Body of pancreas (tissue), 4 donors: Measurements from ENCODE around the gene DOCK9. TPM values are rescaled to one million over a fixed set of nuclear protein-coding genes. Genes with fewer than 3 reads are reported as not detected.

Experiments
- ATAC-seq: fragments of 150-250 bp; one replicate; pipeline ENCODE4 v1.9.1; 2016
- DNase-seq, 4 donors: peaks; one replicate each; pipeline ENCODE4 v3.0.0-alpha.2; 2019
- H3K27ac ChIP-seq, 4 donors: fragments of 200-600 bp; sonication (generic); 1 replicate in 3 of 4; 2 replicates in 1 of 4; pipeline versions ENCODE4 v1.5.1 to v1.6.1; 2016 to 2019; ENCODE audit warnings: mild to moderate bottlenecking in 1 of 4, mixed read lengths in 1 of 4, moderate library complexity in 1 of 4
- H3K27me3 ChIP-seq, 2 donors: fragments of 200-600 bp; sonication (generic); one replicate each; pipeline ENCODE4 v1.6.0; 2016; ENCODE audit warnings: mild to moderate bottlenecking in 1 of 2
- H3K36me3 ChIP-seq, 2 donors: fragments of 200-600 bp; sonication (generic); replicated peaks in 1 of 2; 2 replicates each; pipeline ENCODE4 v1.5.1; 2016; ENCODE audit warnings: low read depth in 2 of 2; ENCODE audit not compliant: insufficient read depth in 1 of 2
- H3K4me1 ChIP-seq: fragments of 200-600 bp; sonication (generic); one replicate; pipeline ENCODE4 v1.6.0; 2016
- H3K4me3 ChIP-seq, 2 donors: fragments of 200-600 bp; sonication (generic); 1 replicate in 1 of 2; 2 replicates in 1 of 2; pipeline ENCODE4 v1.5.1; 2016 to 2019
- H3K9me3 ChIP-seq, 3 donors: fragments of 200-600 bp; sonication (generic); 1 replicate in 2 of 3; 2 replicates in 1 of 3; pipeline ENCODE4 v1.5.1; 2016
- POLR2A ChIP-seq, 3 donors: fragments of 450-650 bp; IDR thresholded peaks; one replicate each; pipeline ENCODE4 v1.6.1; 2016; ENCODE audit warnings: antibody characterized with exemption in 3 of 3, mild to moderate bottlenecking in 2 of 3
- WGBS, 2 donors: methylation state at CpG; one replicate each; pipeline ENCODE4 v1.1.5; 2017; 5-methylcytosine and 5-hydroxymethylcytosine counted together
- intact Hi-C: fragments of 100-400 bp; cut with DNase I; formaldehyde crosslinking; loops from one replicate; pipeline ENCODE4 v1.15.1; 2023
- total RNA-seq, 2 donors: library from RNA; depleted of rRNA; stranded (reverse); fragments of >200 nt; gene quantifications; one replicate each; pipeline ENCODE4 v1.1.0, GENCODE V29; 2016
- TF ChIP-seq, protein P1 (sequence below), 7 experiments: fragments of 450-650 bp in 4 of 7; fragments of 200-600 bp in 3 of 7; sonication (generic) in 3 of 7; IDR thresholded peaks; one replicate each; pipeline ENCODE4 v1.5.1; 2016 to 2019; ENCODE audit warnings: antibody characterized with exemption in 7 of 7

DOCK9 gene
- total RNA-seq, 2 donors from 2014 or later, result 35.3 to 73.5 TPM

DNA sequence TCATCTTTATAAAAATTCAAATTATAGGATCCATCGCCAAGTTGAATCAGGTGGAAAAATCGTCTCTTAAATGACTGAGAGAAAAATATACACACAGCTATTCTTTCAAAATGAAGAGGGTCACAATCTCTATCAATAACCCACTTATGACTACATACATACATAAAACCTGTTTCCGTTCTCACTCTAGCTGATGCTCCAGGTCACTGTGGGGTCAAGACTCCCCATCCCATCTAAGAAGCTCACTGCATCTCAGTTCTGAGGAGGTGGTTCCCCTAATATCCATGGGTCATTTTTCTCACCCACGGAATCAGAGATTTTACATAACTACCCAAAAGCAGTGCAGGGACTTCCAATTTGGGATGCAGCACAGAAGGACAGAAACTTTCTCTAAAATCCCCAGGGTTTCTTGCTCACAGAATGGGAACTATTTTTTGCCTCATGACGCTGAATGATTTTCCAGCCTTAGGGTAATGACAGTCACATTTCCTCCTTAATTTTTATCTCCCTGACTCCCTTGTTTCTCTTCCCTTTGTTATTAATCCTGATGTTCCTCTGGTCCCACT lies 56.8 kb downstream of the DOCK9 start:
- no peak overlapping the region for H3K27ac ChIP-seq
- H3K9me3 ChIP-seq, result no peaks in the 10 kb centered on the region
- ATAC-seq, result no peak
- H3K36me3 ChIP-seq, result no peaks in the 10 kb centered on the region
- no peak for TF ChIP-seq POLR2A (IDR thresholded peaks at IDR 0.05)
- TF ChIP-seq, protein P1, sequence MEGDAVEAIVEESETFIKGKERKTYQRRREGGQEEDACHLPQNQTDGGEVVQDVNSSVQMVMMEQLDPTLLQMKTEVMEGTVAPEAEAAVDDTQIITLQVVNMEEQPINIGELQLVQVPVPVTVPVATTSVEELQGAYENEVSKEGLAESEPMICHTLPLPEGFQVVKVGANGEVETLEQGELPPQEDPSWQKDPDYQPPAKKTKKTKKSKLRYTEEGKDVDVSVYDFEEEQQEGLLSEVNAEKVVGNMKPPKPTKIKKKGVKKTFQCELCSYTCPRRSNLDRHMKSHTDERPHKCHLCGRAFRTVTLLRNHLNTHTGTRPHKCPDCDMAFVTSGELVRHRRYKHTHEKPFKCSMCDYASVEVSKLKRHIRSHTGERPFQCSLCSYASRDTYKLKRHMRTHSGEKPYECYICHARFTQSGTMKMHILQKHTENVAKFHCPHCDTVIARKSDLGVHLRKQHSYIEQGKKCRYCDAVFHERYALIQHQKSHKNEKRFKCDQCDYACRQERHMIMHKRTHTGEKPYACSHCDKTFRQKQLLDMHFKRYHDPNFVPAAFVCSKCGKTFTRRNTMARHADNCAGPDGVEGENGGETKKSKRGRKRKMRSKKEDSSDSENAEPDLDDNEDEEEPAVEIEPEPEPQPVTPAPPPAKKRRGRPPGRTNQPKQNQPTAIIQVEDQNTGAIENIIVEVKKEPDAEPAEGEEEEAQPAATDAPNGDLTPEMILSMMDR (IDR thresholded peaks at IDR 0.05), result no peak
- DNase-seq, result no peak
- no peak overlapping the region for H3K4me3 ChIP-seq
- intact Hi-C loops, result no loop called here
- H3K27me3 ChIP-seq, result no peaks in the 10 kb centered on the region
- H3K4me1 ChIP-seq, result no peaks in the 10 kb centered on the region
- 92% methylated on average over 5 of the region's 5 CpGs for WGBS, 2 donors

DNA sequence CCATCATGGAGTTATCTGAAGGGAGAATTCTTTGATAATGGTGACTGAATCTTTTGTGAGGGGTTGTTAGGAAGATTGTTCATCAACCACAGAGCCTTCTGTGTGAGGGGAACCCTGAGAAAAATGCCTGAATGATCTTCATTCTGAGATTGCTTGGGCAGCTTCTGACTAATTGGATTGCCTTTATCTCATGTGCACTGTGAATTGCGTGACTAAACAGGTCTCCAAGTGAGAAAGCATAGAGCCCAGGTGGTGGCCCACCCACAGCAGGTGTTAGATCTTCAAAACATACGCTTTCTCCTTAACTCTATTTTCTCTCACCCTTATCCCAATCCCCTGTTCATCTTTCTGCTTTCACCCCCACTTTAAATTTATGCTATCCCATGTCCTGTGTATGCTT lies 58.3 kb downstream of the DOCK9 start:
- ATAC-seq, result no peak
- no peak for DNase-seq
- no peak for TF ChIP-seq POLR2A (IDR thresholded peaks at IDR 0.05)
- TF ChIP-seq, protein P1 (IDR thresholded peaks at IDR 0.05), result no peak
- H3K4me1 ChIP-seq, result no peaks in the 10 kb centered on the region
- H3K36me3 ChIP-seq, result no peaks in the 10 kb centered on the region
- H3K27ac ChIP-seq, result no peak overlapping the region
- H3K27me3 ChIP-seq, result no peaks in the 10 kb centered on the region
- H3K4me3 ChIP-seq, result no peak overlapping the region
- 92 to 96% methylated on average over 2 of the region's 2 CpGs for WGBS, 2 donors
- no peaks in the 10 kb centered on the region for H3K9me3 ChIP-seq
- intact Hi-C loops, result no loop called here

DNA sequence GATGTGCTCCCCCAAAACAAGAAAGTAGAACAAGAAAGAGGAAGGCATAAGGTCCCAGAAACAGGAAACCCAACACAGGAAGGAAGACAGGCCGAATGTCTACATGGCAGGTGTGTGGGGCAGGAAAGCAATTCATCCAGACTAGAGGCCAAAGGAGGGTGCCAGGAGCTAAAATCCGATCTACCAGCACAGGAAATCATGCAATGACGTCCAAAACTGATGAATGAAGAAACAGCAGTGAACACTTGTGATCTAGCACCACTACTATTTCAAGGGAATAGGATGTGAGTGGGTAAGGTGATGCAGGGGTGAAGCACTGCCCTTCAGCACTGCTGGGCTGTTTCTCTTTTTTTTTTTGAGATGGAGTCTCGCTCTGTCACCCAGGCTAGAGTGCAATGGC lies 59.1 kb downstream of the DOCK9 start:
- Histone ChIP-seq H3K27me3 (no peaks in the 10 kb centered on the region), H3K4me3 (no peak overlapping the region), H3K9me3 (no peaks in the 10 kb centered on the region), H3K27ac (no peak overlapping the region), H3K4me1 (no peaks in the 10 kb centered on the region), H3K36me3 (no peaks in the 10 kb centered on the region)
- WGBS, 2 donors, result 65 to 83% methylated on average over 4 of the region's 4 CpGs
- no peak for DNase-seq
- ATAC-seq, result no peak
- TF ChIP-seq, protein P1 (IDR thresholded peaks at IDR 0.05), result no peak
- no peak for TF ChIP-seq POLR2A (IDR thresholded peaks at IDR 0.05)
- intact Hi-C loops, result no loop called here

DNA sequence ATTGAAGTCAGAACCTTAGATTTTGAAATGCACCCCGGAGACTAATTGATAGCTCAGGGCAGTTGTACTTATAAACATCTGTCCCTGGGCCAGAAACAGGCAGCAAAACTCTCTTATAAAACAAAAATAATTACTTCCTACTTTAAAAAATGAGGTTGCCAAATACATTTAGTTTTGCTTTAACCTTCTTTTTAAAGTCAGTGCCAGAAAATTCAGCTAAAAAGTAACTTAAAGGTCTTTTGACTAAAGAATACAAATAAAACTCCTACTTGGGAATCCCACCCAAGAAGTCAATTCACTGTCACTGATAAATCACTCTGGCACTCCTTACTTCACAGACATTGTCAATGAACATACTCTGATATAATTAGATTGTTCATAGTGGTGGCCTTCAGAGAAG lies 60.7 kb downstream of the DOCK9 start:
- DNase-seq (no peak), ATAC-seq (no peak)
- Histone ChIP-seq H3K36me3 (no peaks in the 10 kb centered on the region), H3K4me1 (no peaks in the 10 kb centered on the region), H3K9me3 (no peaks in the 10 kb centered on the region), H3K4me3 (no peak overlapping the region), H3K27me3 (no peaks in the 10 kb centered on the region), H3K27ac (no peak overlapping the region)
- WGBS, 2 donors, result 54 to 64% methylated on average over 1 of the region's 1 CpG
- intact Hi-C loops, result no loop called here
- no peak for TF ChIP-seq POLR2A (IDR thresholded peaks at IDR 0.05)
- TF ChIP-seq, protein P1 (IDR thresholded peaks at IDR 0.05), result no peak

DNA sequence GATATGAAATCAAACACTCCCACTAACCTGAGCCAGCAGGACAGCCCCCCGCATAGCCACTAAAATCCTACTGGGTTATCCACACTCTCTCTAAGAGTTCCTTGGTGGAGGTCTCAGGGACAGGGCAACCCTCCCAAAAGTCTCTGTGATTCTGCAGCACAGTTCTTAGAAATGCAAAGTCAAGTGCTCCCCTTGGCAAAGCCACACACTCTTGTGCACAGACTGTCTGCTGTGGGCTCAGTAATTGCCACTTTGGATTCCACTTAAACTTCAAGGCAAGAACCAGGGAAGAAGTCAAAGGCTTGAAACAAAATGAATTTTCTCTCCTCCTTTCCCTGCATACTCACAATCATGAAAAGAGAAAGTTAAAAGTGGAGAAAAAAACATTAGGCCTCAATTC lies 61.5 kb downstream of the DOCK9 start:
- no peaks in the 10 kb centered on the region for H3K27me3 ChIP-seq
- no peak overlapping the region for H3K27ac ChIP-seq
- no peaks in the 10 kb centered on the region for H3K36me3 ChIP-seq
- TF ChIP-seq POLR2A (IDR thresholded peaks at IDR 0.05), result no peak
- TF ChIP-seq, protein P1 (IDR thresholded peaks at IDR 0.05), result no peak
- DNase-seq (no peak), ATAC-seq (no peak)
- no peaks in the 10 kb centered on the region for H3K9me3 ChIP-seq
- H3K4me1 ChIP-seq, result no peaks in the 10 kb centered on the region
- no peak overlapping the region for H3K4me3 ChIP-seq
- 88 to 100% methylated on average over 1 of the region's 1 CpG for WGBS, 2 donors
- intact Hi-C loops, result no loop called here
